ENCODE results near the gene KLHDC4. TPM values are rescaled to one million over a fixed set of nuclear protein-coding genes. Genes with fewer than 3 reads are reported as not detected.

KLHDC4 gene
- polyA plus RNA-seq, 2 of the 4 experiments (the other 2 are of a cell fraction), result 25.9 to 37.2 TPM

DNA sequence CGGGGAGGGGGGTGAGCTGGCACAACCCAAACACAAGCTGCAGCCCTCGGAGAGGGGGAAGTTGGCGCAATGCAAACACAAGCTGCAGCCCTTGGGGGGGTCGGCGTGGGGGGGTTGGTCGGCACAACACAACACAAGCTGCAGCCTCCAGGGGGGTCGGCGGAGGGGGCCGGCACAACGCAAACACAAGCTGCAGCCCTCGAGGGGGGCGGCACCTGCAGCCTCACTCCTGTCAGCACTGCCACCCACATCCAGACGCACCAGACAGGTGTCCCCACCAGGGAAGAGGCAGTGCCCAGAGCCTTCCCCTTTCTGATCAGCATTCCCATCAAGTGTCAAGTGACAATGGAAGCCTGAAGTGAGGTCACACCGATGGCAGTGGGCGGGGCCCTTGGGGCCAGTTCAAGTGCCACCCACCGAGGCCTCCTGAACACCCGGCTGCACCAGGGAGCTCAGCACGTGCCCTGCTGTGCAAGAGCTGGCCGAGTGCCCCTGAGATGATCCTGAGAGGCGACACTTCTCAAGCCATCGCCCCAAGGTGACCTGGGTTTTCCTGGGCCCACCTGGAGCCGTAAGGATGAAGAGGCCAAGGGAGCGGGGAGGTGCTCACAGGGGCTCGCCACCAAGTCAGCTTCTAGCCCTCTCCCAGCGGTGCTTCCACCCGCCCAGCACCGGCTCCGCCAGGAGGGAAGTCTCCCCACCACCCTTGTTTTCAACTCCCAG is 59.3 kb downstream of the KLHDC4 start (continued):
- TF ChIP-seq MYC (IDR thresholded peaks at IDR 0.05; ENCODE audit: borderline replicate concordance, low read length), result no peak

DNA sequence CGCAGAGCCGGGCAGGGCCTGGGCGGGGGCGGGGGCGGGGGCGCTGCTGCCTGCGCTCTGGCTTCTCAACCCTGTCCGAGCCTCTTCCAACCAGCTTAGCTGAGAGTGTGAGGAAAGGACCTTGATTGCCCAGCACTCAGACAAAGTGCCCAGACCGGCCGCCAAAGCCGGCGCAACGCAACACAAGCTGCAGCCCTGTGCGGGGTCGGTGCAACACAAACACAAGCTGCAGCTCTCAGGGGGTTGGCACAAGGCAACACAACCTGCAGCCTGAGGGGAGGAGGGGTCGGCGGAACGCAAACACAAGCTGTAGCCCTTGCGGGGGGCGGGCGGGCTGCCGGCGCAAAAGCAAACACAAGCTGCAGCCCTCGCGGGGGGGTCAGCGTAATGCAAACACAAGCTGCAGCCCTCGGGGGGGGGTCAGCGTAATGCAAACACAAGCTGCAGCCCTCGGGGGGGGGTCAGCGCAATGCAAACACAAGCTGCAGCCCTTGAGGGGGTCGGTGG is 60.0 kb downstream of the KLHDC4 start:
- FAIRE-seq (no peak), ATAC-seq (no peak), DNase-seq (ENCODE audit: low read depth in 1 of 2, low spot score in 1 of 2) (no peak)
- no peaks in the 10 kb centered on the region for H3K4me1 ChIP-seq
- WGBS (ENCODE audit: missing lambda C conversion rate), result 84% methylated on average over 7 of the region's 31 CpGs
- no peak overlapping the region for H3K4me2 ChIP-seq
- POLR2A ChIA-PET, result no interaction called here
- TF ChIP-seq SMC3 (IDR thresholded peaks at IDR 0.05) (no peak), EHMT2 (IDR thresholded peaks at IDR 0.05; ENCODE audit: low read depth) (no peak), HOXB13 (CRISPR knock-in tag; IDR thresholded peaks at IDR 0.05; ENCODE audit: low read depth) (no peak), ESRRA (IDR thresholded peaks at IDR 0.05; ENCODE audit: borderline replicate concordance, low read length) (no peak)
- TF ChIP-seq, protein P1, sequence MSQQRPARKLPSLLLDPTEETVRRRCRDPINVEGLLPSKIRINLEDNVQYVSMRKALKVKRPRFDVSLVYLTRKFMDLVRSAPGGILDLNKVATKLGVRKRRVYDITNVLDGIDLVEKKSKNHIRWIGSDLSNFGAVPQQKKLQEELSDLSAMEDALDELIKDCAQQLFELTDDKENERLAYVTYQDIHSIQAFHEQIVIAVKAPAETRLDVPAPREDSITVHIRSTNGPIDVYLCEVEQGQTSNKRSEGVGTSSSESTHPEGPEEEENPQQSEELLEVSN (IDR thresholded peaks at IDR 0.05; ENCODE audit: borderline replicate concordance, low read depth), result no peak
- CTCF ChIA-PET, result interaction anchor here (0.7 to 1.2 kb wide), 6 partner anchors 11 to 289 kb away, joined by 3 to 6 read pairs (median 4); no protein-coding TSS in a partner anchor
- no peak overlapping the region for H3K27ac ChIP-seq
- H3K9me3 ChIP-seq, result no peaks in the 10 kb centered on the region
- no peak overlapping the region for H3K4me3 ChIP-seq

DNA sequence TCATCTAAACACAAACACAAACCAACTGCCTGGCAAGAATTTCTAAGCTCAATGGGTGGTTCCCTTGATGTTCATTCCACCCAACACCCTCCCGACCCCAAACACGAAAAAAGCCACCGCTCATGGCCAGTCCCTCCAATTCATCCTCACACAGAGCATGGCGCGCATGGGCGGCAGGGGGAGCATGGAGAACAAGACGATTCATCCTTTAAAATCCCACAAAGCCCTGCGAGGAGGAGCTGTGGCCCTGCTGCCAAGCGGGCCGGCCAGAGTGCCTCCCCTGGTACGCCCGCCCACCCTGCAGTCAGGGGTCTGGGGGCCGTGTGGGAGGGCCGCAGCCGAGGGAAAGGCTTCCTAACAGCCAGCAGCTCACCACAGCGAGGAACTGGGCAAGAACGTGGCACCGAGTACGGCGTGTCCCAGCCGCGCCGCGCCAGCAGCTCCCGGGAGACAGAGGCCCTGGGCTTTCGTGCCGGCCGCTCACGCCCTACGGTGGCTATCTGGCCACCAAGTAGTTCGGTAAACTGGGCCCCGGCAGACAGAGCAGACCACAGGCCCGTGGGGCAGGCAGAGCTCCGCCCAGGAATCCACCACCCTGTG is 60.9 kb downstream of the KLHDC4 start:
- no peak overlapping the region for H3K4me2 ChIP-seq
- WGBS (ENCODE audit: missing lambda C conversion rate), result 93% methylated on average over 26 of the region's 34 CpGs
- ChIA-PET POLR2A (no interaction called here), CTCF (interaction anchor here (0.8 to 1.3 kb wide), 7 partner anchors 10 to 288 kb away, joined by 3 to 6 read pairs (median 3); no protein-coding TSS in a partner anchor)
- ATAC-seq (no peak), FAIRE-seq (no peak), DNase-seq (ENCODE audit: low read depth in 1 of 2, low spot score in 1 of 2) (no peak)
- no peaks in the 10 kb centered on the region for H3K4me1 ChIP-seq
- H3K9me3 ChIP-seq, result no peaks in the 10 kb centered on the region
- TF ChIP-seq CHD2 (IDR thresholded peaks at IDR 0.05; ENCODE audit: low read length, partially characterized antibody), result no peak
- TF ChIP-seq ZSCAN20 (CRISPR knock-in tag; IDR thresholded peaks at IDR 0.05), result no peak
- TF ChIP-seq, protein P2, sequence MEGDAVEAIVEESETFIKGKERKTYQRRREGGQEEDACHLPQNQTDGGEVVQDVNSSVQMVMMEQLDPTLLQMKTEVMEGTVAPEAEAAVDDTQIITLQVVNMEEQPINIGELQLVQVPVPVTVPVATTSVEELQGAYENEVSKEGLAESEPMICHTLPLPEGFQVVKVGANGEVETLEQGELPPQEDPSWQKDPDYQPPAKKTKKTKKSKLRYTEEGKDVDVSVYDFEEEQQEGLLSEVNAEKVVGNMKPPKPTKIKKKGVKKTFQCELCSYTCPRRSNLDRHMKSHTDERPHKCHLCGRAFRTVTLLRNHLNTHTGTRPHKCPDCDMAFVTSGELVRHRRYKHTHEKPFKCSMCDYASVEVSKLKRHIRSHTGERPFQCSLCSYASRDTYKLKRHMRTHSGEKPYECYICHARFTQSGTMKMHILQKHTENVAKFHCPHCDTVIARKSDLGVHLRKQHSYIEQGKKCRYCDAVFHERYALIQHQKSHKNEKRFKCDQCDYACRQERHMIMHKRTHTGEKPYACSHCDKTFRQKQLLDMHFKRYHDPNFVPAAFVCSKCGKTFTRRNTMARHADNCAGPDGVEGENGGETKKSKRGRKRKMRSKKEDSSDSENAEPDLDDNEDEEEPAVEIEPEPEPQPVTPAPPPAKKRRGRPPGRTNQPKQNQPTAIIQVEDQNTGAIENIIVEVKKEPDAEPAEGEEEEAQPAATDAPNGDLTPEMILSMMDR (IDR thresholded peaks at IDR 0.05), result no peak
- TF ChIP-seq EHF (CRISPR knock-in tag; IDR thresholded peaks at IDR 0.05), result no peak
- TF ChIP-seq HOXB13 (CRISPR knock-in tag; IDR thresholded peaks at IDR 0.05; ENCODE audit: low read depth), result no peak
- no peak for TF ChIP-seq FOSB (CRISPR knock-in tag; IDR thresholded peaks at IDR 0.05)
- TF ChIP-seq ESRRA (IDR thresholded peaks at IDR 0.05; ENCODE audit: borderline replicate concordance, low read length), result no peak
- TF ChIP-seq SREBF2 (IDR thresholded peaks at IDR 0.05), result no peak
- TF ChIP-seq, protein P3, sequence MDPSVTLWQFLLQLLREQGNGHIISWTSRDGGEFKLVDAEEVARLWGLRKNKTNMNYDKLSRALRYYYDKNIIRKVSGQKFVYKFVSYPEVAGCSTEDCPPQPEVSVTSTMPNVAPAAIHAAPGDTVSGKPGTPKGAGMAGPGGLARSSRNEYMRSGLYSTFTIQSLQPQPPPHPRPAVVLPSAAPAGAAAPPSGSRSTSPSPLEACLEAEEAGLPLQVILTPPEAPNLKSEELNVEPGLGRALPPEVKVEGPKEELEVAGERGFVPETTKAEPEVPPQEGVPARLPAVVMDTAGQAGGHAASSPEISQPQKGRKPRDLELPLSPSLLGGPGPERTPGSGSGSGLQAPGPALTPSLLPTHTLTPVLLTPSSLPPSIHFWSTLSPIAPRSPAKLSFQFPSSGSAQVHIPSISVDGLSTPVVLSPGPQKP (IDR thresholded peaks at IDR 0.05; ENCODE audit: low read depth, low read length), result no peak
- TF ChIP-seq, protein P4, sequence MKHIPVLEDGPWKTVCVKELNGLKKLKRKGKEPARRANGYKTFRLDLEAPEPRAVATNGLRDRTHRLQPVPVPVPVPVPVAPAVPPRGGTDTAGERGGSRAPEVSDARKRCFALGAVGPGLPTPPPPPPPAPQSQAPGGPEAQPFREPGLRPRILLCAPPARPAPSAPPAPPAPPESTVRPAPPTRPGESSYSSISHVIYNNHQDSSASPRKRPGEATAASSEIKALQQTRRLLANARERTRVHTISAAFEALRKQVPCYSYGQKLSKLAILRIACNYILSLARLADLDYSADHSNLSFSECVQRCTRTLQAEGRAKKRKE (CRISPR knock-in tag; IDR thresholded peaks at IDR 0.05; ENCODE audit: low read depth), result no peak
- no peak for TF ChIP-seq MAZ (IDR thresholded peaks at IDR 0.05; ENCODE audit: borderline replicate concordance, low read depth, low read length)
- TF ChIP-seq CEBPB (IDR thresholded peaks at IDR 0.05), result no peak
- TF ChIP-seq TP53 (CRISPR knock-in tag; IDR thresholded peaks at IDR 0.05), result no peak
- no peak for TF ChIP-seq JUN (IDR thresholded peaks at IDR 0.05)
- no peak for TF ChIP-seq POLR2A (IDR thresholded peaks at IDR 0.05; ENCODE audit: low read length)
- no peak for TF ChIP-seq KDM1A (IDR thresholded peaks at IDR 0.05; ENCODE audit: low read depth)
- no peak for TF ChIP-seq RCOR1 (IDR thresholded peaks at IDR 0.05; ENCODE audit: low read depth, low read length)
- no peak for TF ChIP-seq BHLHE40 (IDR thresholded peaks at IDR 0.05; ENCODE audit: low read depth, low read length)
- no peak overlapping the region for H3K4me3 ChIP-seq
- H3K27ac ChIP-seq, result no peak overlapping the region
